Measurements from ENCODE around the gene TAF1A. TPM values are rescaled to one million over a fixed set of nuclear protein-coding genes. Genes with fewer than 3 reads are reported as not detected.

Gene TAF1A
- total and polyA plus RNA-seq, 2 of the 8 experiments (the other 6 are each of a cell fraction or from before 2014, with no cell fraction given) = 3.3 to 16.7 TPM

DNA sequence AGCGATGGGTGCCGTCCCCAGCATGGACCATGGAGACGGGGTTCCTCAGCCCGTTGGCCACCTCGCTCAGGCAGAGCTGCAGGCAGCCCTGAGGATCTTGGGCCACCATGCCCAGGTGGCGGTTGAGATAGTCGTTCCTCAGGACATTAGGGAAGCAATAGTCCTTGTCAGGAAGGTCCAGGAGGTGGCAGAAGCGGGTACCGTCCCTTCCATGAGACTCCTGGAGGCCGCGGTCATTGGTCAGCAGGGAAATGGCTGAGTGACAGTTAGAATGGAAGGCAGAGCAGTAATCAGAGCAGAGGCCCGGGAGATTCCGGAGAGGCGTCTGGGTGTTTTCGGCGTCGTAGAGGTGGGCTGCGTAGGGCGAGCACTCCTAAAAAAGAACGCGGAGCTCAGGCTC is 45.9 kb downstream of the TAF1A start:
- Histone ChIP-seq H4K5ac (ENCODE audit: insufficient read length, low read depth, low read length) (no peak overlapping the region), H3K4me3 (ENCODE audit: extremely low read depth in 1 of 4, insufficient read depth in 2 of 4, low read depth in 3 of 4, low read length in 4 of 4) (no peak overlapping the region), H3K9ac (replicated peaks in 1 of 4; ENCODE audit: extremely low read depth in 1 of 4, low read depth in 3 of 4, low read length in 3 of 4) (no peak overlapping the region), H2AFZ (ENCODE audit: low read length) (peak overlapping the region; percentile 51; the same call in 1 of the 2 replicates), H3K23me2 (ENCODE audit: low read depth, low read length) (no peaks in the 10 kb centered on the region), H3K9me3 (ENCODE audit: insufficient read depth in 2 of 2, low read depth in 1 of 2, low read length in 1 of 2) (no peaks in the 10 kb centered on the region), H2BK5ac (ENCODE audit: low read depth, low read length) (no peak overlapping the region), H3K4ac (replicated peaks; ENCODE audit: insufficient read length, low read depth, low read length) (no peak overlapping the region), H3K56ac (replicated peaks; ENCODE audit: insufficient read length, low read depth, low read length) (no peak overlapping the region), H3K4me2 (ENCODE audit: insufficient read depth in 1 of 2, low read depth in 2 of 2, low read length in 2 of 2) (no peak overlapping the region), H3K23ac (ENCODE audit: insufficient read length) (no peak overlapping the region), H3K79me1 (ENCODE audit: low read depth, low read length) (no peaks in the 10 kb centered on the region), H3K4me1 (replicated peaks in 1 of 4; ENCODE audit: control insufficient read depth in 3 of 4, insufficient read depth in 4 of 4, low read length in 3 of 4) (no peaks in the 10 kb centered on the region; a peak in 1 of 7 replicates), H3K14ac (ENCODE audit: insufficient read length) (no peak overlapping the region), H3K27me3 (replicated peaks in 1 of 4; ENCODE audit: control insufficient read depth in 3 of 4, extremely low read depth in 1 of 4, insufficient read depth in 3 of 4, low read length in 3 of 4) (no peaks in the 10 kb centered on the region), H2BK15ac (ENCODE audit: low read length) (no peak overlapping the region), H2BK120ac (replicated peaks; ENCODE audit: low read depth, low read length) (no peak overlapping the region), H3K18ac (ENCODE audit: extremely low read depth, low read length) (no peak overlapping the region), H3K36me3 (ENCODE audit: control insufficient read depth in 2 of 4, insufficient read depth in 4 of 4, low read length in 3 of 4) (no peaks in the 10 kb centered on the region), H4K91ac (replicated peaks; ENCODE audit: insufficient read length, low read length) (no peak overlapping the region), H3K79me2 (ENCODE audit: control insufficient read depth in 1 of 2, insufficient read depth in 2 of 2, low read length in 2 of 2) (no peaks in the 10 kb centered on the region), H2BK20ac (ENCODE audit: low read length) (no peak overlapping the region), H3K27ac (ENCODE audit: low read depth, low read length) (no peak overlapping the region), H4K8ac (ENCODE audit: extremely low read depth, insufficient read depth, low read length) (no peak overlapping the region; the same call in 1 of the 2 replicates), H2AK5ac (ENCODE audit: low read depth, low read length) (no peak overlapping the region), H2BK12ac (ENCODE audit: low read depth, low read length) (no peak overlapping the region), H4K20me1 (replicated peaks in 1 of 2; ENCODE audit: control insufficient read depth in 1 of 2, insufficient read depth in 2 of 2, low read length in 2 of 2) (no peaks in the 10 kb centered on the region)
- TF ChIP-seq RAD21 (IDR thresholded peaks at IDR 0.05 in 1 of 2, conservative IDR thresholded peaks at IDR 0.05 in 1 of 2; ENCODE audit: low read depth in 2 of 2, low read length in 2 of 2) (peak in 1 of 2 experiments; percentile 5; a peak in 1 of 4 replicates), CTCF (IDR thresholded peaks at IDR 0.05; ENCODE audit: control extremely low read depth in 1 of 3, insufficient read depth in 1 of 3, low read depth in 1 of 3, low read length in 3 of 3) (peak in 1 of 3 experiments; percentile 38; a peak in 1 of 4 replicates), SAP30 (IDR thresholded peaks at IDR 0.05; ENCODE audit: insufficient read depth, insufficient replicate concordance, low read length) (no peak)
- 91% methylated on average over 20 of the region's 21 CpGs; no CpG with 5 or more reads in 1 of the 2 experiments for WGBS, 2 experiments (ENCODE audit: extremely low coverage in 1 of 2, insufficient coverage in 1 of 2, insufficient read length in 1 of 2, insufficient replicate concordance in 2 of 2, low coverage in 1 of 2, low lambda C conversion rate in 2 of 2, missing lambda C conversion rate in 1 of 2)
- FAIRE-seq (no peak), DNase-seq (ENCODE audit: low read depth in 1 of 2, low spot score in 2 of 2) (peak in 1 of 2 experiments; percentile 50)
- ChIA-PET POLR2A (ENCODE audit: partially characterized antibody) (no interaction called here), CTCF (ENCODE audit: partially characterized antibody) (interaction anchor here (0.6 to 1.5 kb wide), 6 partner anchors 9 to 289 kb away, joined by 3 to 4 read pairs (median 3); no protein-coding TSS in a partner anchor)
